Activated CD4-positive, alpha-beta T cell treated with anti-CD3 and anti-CD28 coated beads for 4 hours (primary cell): ENCODE measurements around the gene OSBPL6.
"Not testable (repeated sequence)": the region's sequence is repeated elsewhere in the genome, so short reads cannot be mapped to it uniquely, and the experiment has no call there.

ENCODE experiments used
- DNase-seq, 2 donors: peaks; one replicate each; pipeline ENCODE4 v3.0.0-alpha.2; 2020

OSBPL6 gene

DNA sequence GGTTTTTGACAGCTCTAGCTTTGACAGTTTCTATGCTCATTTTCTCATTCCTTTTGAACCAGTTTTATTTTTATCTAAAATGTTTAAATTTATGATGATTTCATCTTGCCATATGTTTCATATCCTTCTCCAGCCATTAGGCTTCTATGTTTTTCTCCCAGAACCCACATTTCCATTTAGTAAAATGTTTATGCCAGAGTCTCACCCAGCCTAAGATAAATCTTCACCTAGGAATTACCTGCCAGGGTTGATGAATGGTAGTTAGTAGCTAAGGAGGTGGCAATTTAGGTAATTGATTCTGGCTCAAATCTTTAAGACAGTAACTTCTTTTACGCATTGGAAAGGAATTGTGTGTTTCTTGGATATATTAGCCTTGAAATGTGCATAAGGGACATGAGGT is 173.0 kb downstream of the OSBPL6 start:
- no peak for DNase-seq

DNA sequence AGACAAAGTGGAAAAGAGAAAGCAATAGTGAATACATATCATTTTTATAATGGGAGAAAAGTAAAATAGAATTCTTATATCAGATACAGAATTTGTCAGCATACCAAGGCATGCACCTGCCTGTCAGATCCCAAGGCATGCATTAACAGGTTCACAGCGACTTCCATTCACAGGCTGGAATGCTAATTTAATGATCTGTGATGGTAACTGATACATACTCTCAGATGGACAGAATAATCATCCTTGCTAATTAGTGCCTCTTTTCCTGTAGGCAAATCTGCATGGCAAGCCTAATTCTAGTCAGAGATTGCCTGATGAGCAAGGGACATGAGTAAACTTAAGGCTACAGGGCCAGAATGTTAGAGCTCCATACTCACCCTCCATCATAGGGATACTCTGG is 180.6 kb downstream of the OSBPL6 start:
- no peak for DNase-seq

GRCh38 chr2:178377046-178377445 is 182.7 kb downstream of the OSBPL6 start:
- no peak for DNase-seq

DNA sequence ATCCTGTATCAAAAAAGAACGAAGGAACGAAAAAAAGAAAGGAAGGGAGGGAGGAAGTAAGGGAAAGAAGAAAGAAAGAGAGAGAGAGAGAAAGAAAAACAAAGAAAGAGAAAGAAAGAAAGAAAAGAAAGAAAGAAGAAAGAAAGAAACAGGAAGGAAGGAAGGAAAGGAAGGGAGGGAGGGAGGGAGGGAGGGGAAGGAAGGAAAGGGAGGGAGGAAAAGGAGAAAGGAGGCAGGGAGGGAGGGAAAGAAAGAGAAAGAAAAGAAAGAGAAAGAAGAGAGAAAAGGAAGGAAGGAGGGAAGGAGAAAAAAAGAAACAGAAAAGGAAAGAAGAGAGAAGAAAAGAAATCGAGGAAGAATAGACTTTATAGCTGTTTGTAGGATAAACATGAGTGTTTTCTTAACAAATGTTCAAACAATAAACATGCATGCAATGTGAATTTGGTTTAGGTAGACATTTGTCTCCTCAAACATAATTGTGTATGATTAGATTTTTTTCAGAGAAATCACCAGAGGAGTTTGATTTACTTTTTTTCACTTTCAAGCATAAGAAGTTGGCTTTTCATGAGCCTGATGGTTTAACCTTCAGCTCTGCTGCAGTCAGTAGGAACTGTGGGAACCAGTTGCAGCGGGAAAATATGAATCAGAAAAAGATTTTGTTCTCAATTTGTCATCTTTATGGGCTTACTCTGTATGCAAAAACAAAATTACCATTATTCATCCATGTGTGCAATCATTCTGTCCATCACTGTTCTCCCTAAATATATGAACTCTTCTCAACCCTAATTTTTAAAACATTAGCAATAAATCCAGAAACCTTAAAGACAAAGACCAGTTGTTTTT is 185.1 kb downstream of the OSBPL6 start:
- DNase-seq, result no peak

GRCh38 chr2:178380763-178381162 is 186.5 kb downstream of the OSBPL6 start:
- no peak for DNase-seq

- DNase-seq, result no peak
These were observed 189.4 kb downstream of the OSBPL6 start for GRCh38 chr2:178383718-178384117.

- no peak for DNase-seq
These were observed 191.4 kb downstream of the OSBPL6 start for GRCh38 chr2:178385595-178386148.

DNA sequence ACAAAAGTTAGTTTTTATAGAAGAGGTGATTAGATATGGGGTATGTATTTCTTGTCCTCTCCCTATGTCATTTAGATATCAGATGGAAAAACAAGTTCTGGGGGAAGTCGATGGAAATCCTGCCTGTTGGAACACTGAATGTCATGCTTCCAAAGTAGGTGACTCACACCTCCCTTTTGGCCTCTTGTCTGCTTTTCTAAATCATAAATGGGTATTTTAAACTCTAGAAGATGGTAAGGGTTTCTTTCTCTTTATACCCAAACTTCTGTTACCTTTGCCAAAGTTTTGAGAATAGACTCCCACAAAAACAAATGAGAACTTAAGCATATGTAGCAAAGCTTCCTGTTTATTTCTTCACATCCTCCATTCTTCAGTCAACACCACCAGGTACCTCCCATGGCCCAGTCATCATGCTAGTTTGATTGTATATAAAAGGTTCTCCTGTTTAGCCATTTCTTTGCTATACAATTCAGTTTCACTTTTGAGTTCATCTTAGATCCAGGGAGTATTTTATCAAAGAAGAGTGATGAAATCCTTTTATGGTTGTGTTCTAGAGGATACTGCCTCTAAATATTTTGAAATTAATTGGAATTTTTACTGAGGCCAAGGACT is 192.8 kb downstream of the OSBPL6 start:
- DNase-seq, result no peak

DNA sequence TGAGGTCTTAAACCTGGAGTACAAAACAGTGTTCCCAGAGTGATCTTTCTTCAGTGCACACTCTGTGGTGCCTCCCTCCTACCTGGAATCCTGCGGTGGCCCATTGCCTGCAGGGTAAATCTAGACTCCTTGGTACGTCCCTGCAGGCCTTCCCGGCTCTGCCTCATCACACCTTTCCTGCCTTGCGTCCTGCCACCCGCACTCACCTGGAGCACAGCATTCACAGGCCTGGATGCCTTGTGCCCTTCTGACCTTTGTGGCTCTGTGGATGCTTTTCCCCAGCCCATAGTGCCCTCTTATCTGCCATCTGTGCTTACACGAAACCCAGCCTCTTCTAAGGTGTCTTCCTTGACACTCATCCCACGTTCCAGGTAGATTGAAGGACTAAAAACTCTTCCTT is 194.0 kb downstream of the OSBPL6 start:
- DNase-seq, result no peak

- no peak for DNase-seq
These were observed 197.4 kb downstream of the OSBPL6 start for GRCh38 chr2:178391701-178392100.

GRCh38 chr2:178392215-178392614 is 197.9 kb downstream of the OSBPL6 start:
- no peak for DNase-seq

- DNase-seq, result no peak
These were observed 200.5 kb downstream of the OSBPL6 start for GRCh38 chr2:178394859-178395258.

DNA sequence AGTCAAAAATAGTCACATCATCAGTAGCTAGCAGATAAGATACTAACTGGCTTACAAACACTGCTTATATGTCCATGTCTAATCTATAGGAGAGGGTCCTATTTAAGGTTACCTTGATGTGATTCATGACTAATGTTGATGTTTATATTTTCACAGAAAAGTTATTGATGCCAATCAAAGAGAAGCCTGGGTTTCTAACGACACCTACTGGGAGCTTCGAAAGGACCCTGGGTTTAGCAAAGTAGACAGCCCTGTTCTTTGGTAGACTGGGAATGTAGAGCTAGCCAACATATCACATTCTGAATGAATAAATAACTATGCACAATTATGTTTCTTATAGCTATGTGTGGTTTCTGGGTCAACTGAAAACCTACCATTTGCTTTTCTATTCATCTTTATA is 201.0 kb downstream of the OSBPL6 start:
- DNase-seq, result no peak

- no peak for DNase-seq
These were observed 201.7 kb downstream of the OSBPL6 start for GRCh38 chr2:178395941-178396570.

DNA sequence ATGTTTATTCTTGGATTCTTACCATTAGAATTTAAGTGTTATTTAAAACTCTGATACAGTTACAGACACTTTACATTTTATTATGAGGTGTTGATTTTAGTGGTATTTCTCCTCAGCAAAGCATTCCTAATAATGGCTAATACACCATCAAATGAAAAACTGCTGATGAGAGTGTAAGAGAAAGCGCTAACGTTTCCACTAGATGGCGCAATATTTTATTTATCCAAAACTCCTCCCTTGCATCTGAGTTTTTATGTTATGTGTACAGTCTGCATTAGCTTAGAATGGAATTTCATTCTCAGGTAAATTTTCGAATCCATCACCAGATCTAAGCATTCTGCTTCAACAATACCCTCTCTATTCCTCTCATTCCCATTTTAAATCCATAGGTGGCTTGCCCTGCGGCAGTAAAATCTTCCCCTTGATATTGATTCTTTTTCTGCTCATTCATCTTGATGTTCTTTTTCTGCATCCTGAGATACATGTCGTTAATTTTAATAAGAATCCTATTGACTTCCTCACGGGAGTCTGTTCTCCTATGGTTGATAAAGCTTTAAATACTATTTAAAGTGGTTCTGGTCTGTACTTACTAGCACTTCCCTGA is 202.8 kb downstream of the OSBPL6 start:
- DNase-seq, result no peak

GRCh38 chr2:178401994-178402437 is 207.7 kb downstream of the OSBPL6 start:
- no peak for DNase-seq

GRCh38 chr2:178403671-178404306 is 209.5 kb downstream of the OSBPL6 start:
- no peak for DNase-seq

GRCh38 chr2:178404368-178404767 is 210.1 kb downstream of the OSBPL6 start:
- DNase-seq, result no peak

GRCh38 chr2:178409261-178409660 is 214.9 kb downstream of the OSBPL6 start:
- no peak for DNase-seq

DNA sequence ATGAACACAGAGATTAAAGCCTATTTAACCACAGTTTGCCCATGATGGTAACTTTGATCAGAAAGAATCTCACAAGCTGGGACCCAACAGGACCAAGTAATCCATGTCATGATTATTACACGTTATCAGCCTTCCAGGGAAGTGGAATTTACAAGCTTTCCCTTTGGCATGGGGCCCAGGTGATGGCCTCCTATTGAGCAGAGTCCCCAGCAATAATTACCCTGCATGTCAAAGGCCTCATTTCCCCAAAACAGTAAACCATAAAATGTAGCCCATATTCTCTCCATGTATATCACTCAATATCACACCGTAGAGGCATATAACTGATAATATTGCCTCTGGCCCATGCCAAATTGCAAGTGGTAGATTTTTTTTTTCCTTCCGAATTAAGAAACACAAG is 217.7 kb downstream of the OSBPL6 start:
- DNase-seq, result no peak

GRCh38 chr2:178412453-178412852 is 218.1 kb downstream of the OSBPL6 start:
- DNase-seq, result not testable (repeated sequence)

DNA sequence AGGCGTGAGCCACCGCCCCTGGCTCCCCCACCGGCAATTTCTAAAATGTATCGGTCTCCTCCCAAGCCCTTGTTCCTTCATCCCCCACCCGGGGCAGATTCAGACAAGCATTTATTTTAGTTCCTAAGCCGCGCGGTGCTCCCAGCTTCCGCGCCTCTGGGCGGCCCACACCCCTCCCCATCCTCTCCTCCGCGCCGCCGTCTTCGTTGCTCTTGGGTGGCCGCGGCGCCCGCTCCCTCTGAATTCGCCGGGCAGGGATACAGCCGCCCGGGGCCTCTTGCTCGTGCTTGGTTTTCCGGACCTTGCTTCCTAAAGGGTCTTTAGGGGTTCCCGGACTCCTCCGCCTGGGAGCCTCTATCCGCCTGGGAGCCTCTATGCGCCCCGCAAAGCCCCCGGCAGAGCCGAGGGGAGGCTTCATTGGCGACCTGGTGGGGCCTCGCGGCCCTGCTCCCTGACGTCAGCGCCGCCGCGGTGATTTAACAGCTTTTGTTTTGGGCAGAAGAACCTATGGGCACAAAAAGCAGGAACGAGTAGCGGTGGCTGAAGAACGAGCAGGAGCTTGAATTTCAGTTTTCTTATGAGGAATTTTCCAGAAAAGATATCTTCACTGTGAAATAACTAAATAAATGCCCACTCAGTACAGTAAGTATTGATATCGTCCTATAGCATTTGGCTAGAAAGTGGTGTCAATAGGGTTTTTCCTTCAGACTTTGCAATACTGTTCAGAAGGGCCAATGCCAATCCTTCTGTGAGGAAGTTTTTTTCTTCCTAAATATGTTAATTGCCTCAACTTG is 219.4 kb downstream of the OSBPL6 start:
- peak; percentile 70 for DNase-seq
